GM12872 (cell line): ENCODE measurements around the gene LRRC8D.

Experiments used
- CTCF ChIP-seq: IDR thresholded peaks from 3 replicates; pipeline ENCODE4 v1.5.1; 2011; ENCODE audit warnings: low read depth, mild to moderate bottlenecking, low read length, moderate library complexity; ENCODE audit not compliant: insufficient read depth

The LRRC8D gene

DNA sequence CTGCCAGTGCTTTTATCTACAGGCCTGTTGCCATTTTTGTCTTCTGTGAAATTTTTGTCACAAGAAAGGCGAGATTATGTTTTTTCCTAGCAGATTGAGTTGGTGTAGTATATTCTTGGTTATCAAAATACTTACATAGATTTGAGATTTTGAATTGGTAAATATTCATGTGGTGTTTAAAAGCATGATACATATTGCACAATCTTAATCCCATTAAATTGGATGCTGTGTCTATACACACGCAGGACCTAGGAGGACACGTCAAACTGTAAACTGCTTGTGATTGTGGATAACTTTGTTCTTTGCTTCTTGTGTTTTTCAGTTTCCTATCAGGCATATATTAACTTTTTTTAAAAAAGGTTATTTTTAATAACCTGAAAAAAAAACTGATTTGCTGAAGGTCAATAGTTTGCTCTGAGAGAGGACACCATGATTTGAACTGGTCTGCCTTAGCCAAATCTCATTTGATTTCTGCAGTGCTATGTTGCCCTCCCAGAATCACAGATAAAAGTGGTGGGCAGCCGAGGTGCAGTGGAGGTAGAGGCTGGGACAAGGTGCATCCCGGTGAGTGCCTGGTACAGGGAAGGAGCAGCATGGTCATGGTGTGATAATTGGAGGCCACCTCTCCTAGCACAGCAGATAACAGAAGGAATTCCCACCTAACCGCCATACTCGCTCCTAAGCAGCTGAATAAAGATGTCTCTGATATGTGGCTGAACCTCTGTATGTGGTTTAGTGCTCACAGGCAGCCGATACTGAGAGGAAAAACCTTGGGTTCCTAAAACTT is 76.7 kb downstream of the LRRC8D start:
- TF ChIP-seq CTCF: no peak

DNA sequence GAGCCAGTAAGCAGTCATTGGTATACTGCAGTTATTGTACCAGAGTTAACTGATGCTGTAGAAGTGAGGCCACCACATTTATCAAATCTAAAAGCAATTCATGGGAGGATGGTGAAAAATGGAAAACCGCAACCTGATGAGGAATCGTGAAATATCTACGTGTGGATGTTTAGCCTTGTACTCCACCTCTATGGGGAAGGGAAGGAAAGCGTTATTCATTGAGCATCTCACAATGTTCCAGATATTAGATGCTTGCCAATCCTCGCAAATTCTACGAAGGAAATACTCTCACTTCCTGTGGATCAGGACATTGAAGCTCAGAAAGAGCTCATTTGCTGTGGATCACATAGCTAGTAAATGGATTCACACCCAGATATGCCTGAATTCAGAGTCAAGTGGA is 77.3 kb downstream of the LRRC8D start:
- TF ChIP-seq CTCF: no peak

- no peak for TF ChIP-seq CTCF
Observed at GRCh38 chr1:89898695-89899470, 78.1 kb downstream of the LRRC8D start.

- no peak for TF ChIP-seq CTCF
Observed at GRCh38 chr1:89900323-89900722, 79.5 kb downstream of the LRRC8D start.

GRCh38 chr1:89900791-89901708 is 80.2 kb downstream of the LRRC8D start:
- TF ChIP-seq CTCF: no peak

DNA sequence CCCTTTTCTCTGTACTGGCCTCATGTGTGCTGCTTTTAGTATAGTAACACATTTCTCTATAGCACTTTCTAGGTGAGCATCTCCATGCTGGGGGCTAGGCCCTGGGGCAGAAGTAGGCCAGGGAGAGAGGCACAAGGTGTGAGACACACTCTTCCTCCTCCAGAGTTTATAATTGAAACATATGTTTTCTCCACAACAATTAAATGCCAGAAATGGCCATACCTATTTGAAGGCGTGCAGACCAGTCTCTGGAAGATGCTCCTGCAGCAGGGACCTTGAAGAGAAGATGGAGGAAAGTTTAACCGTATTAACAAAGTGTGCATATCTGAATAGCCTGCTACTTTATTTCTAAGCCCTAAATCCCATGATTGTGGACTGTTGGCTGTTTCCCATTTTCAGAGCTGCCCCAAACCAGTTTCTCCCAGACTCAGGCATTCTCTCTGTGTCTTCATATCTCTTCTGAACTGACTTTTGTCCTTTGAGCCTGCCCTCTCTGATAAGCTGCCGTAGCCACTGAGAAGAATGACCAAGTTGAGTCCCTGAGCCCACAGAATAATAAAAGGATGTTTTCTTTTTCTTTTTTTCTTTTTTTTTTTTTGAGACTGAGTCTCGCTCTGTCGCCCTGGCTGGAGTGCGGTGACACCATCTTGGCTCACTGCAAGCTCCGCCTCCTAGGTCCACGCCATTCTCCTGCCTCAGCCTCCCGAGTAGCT is 81.3 kb downstream of the LRRC8D start:
- no peak for TF ChIP-seq CTCF
